Neural cell (in vitro differentiated cells): ENCODE results near the gene BCO1.

Experiments used
- CTCF ChIP-seq: fragments of 450-650 bp; IDR thresholded peaks from 2 replicates; pipeline ENCODE4 v1.5.1; 2014; ENCODE audit warnings: antibody characterized with exemption, mild to moderate bottlenecking, moderate library complexity; ENCODE audit not compliant: poor library complexity, severe bottlenecking
- POLR2AphosphoS5 ChIP-seq: IDR thresholded peaks from 2 replicates; pipeline ENCODE4 v1.6.1; 2012
- TF ChIP-seq, protein P1 (sequence below): IDR thresholded peaks from 2 replicates; pipeline ENCODE4 v1.6.1; 2012; ENCODE audit warnings: borderline replicate concordance

DNA sequence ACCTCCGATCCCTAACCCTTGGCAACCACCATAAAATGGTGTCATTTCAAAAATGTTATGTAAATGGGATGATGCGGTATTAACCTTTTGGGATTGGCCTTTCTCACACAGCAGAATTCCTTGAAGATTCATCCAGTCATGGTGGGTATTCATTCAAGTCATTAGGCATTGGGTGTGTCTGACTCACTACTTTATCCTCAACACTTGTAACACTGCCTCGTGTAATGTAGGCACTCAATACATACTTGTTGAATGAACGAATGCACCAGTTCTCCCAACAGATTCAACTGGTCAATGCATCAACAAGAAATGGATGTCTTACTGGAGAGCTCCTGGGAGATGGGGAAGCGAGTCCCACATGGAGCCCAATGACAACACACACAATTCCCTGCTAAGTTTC lies 54.4 kb downstream of the BCO1 start:
- TF ChIP-seq CTCF = no peak
- no peak for TF ChIP-seq POLR2AphosphoS5
- TF ChIP-seq, protein P1, sequence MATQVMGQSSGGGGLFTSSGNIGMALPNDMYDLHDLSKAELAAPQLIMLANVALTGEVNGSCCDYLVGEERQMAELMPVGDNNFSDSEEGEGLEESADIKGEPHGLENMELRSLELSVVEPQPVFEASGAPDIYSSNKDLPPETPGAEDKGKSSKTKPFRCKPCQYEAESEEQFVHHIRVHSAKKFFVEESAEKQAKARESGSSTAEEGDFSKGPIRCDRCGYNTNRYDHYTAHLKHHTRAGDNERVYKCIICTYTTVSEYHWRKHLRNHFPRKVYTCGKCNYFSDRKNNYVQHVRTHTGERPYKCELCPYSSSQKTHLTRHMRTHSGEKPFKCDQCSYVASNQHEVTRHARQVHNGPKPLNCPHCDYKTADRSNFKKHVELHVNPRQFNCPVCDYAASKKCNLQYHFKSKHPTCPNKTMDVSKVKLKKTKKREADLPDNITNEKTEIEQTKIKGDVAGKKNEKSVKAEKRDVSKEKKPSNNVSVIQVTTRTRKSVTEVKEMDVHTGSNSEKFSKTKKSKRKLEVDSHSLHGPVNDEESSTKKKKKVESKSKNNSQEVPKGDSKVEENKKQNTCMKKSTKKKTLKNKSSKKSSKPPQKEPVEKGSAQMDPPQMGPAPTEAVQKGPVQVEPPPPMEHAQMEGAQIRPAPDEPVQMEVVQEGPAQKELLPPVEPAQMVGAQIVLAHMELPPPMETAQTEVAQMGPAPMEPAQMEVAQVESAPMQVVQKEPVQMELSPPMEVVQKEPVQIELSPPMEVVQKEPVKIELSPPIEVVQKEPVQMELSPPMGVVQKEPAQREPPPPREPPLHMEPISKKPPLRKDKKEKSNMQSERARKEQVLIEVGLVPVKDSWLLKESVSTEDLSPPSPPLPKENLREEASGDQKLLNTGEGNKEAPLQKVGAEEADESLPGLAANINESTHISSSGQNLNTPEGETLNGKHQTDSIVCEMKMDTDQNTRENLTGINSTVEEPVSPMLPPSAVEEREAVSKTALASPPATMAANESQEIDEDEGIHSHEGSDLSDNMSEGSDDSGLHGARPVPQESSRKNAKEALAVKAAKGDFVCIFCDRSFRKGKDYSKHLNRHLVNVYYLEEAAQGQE = no peak
